H9 (cell line): ENCODE measurements around the gene KANSL3. TPM values are rescaled to one million over a fixed set of nuclear protein-coding genes. Genes with fewer than 3 reads are reported as not detected.

Experiments
- DNase-seq: peaks from one replicate; pipeline ENCODE4 v3.0.0-alpha.2; 2017
- H2AFZ ChIP-seq: one replicate; pipeline ENCODE4 v1.6.1; 2013; ENCODE audit warnings: mild to moderate bottlenecking, low read length, control low read depth, moderate library complexity
- H2AK5ac ChIP-seq: 2 replicates; pipeline ENCODE4 v1.6.1; 2013; ENCODE audit warnings: low read length, control low read depth, mixed read lengths; ENCODE audit not compliant: insufficient read length
- H2BK120ac ChIP-seq: one replicate; pipeline ENCODE4 v1.6.1; 2013; ENCODE audit warnings: low read depth, mild to moderate bottlenecking, low read length, control low read depth, inconsistent platforms; ENCODE audit not compliant: poor library complexity, severe bottlenecking
- H2BK12ac ChIP-seq: 2 replicates; pipeline ENCODE4 v1.6.1; 2013; ENCODE audit warnings: low read length, control low read depth, mixed read lengths, low read depth; ENCODE audit not compliant: insufficient read length
- H2BK15ac ChIP-seq: 2 replicates; pipeline ENCODE4 v1.6.1; 2013; ENCODE audit warnings: low read depth, low read length, control low read depth
- H2BK20ac ChIP-seq: one replicate; pipeline ENCODE4 v1.6.1; 2013; ENCODE audit warnings: low read depth, mild to moderate bottlenecking, low read length, control low read depth, inconsistent platforms; ENCODE audit not compliant: poor library complexity, severe bottlenecking
- H2BK5ac ChIP-seq: 2 replicates; pipeline ENCODE4 v1.6.1; 2013; ENCODE audit warnings: low read length, control low read depth, mixed read lengths; ENCODE audit not compliant: insufficient read length
- H3K14ac ChIP-seq: 2 replicates; pipeline ENCODE4 v1.6.1; 2013; ENCODE audit warnings: low read length, control low read depth; ENCODE audit not compliant: insufficient read depth
- H3K18ac ChIP-seq: 2 replicates; pipeline ENCODE4 v1.6.1; 2013; ENCODE audit warnings: low read depth, mild to moderate bottlenecking, mixed read lengths, low read length, control low read depth; ENCODE audit not compliant: insufficient read length
- H3K23ac ChIP-seq: 2 replicates; pipeline ENCODE4 v1.6.1; 2013; ENCODE audit warnings: low read length, control low read depth, mixed read lengths, low read depth; ENCODE audit not compliant: insufficient read length
- H3K23me2 ChIP-seq: 2 replicates; pipeline ENCODE4 v1.6.1; 2013; ENCODE audit warnings: low read depth, mild to moderate bottlenecking, mixed read lengths, low read length, control low read depth; ENCODE audit not compliant: insufficient read length, poor library complexity, severe bottlenecking
- H3K27ac ChIP-seq: 2 replicates; pipeline ENCODE4 v1.5.1; 2013; ENCODE audit warnings: low read length, control low read depth, mixed read lengths, low read depth; ENCODE audit not compliant: insufficient read length
- H3K27me3 ChIP-seq: 2 replicates; pipeline ENCODE4 v1.6.1; 2013; ENCODE audit warnings: low read length, control low read depth, inconsistent platforms; ENCODE audit not compliant: insufficient read depth
- H3K4ac ChIP-seq: 2 replicates; pipeline ENCODE4 v1.6.1; 2013; ENCODE audit warnings: low read depth, mild to moderate bottlenecking, control low read depth, inconsistent platforms, low read length, moderate library complexity
- H3K4me1 ChIP-seq: 2 replicates; pipeline ENCODE4 v1.6.1; 2013; ENCODE audit warnings: low read length, control low read depth, inconsistent platforms; ENCODE audit not compliant: insufficient read depth
- H3K4me2 ChIP-seq: 2 replicates; pipeline ENCODE4 v1.6.1; 2013; ENCODE audit warnings: low read length, control low read depth, mixed read lengths; ENCODE audit not compliant: insufficient read length, insufficient read depth
- H3K56ac ChIP-seq: 2 replicates; pipeline ENCODE4 v1.6.1; 2013; ENCODE audit warnings: low read depth, mild to moderate bottlenecking, mixed read lengths, low read length, control low read depth; ENCODE audit not compliant: insufficient read length
- H3K79me1 ChIP-seq: 2 replicates; pipeline ENCODE4 v1.6.1; 2013; ENCODE audit warnings: low read depth, mild to moderate bottlenecking, moderate library complexity, low read length, control low read depth, inconsistent platforms; ENCODE audit not compliant: insufficient read depth, poor library complexity, severe bottlenecking
- H3K79me2 ChIP-seq: 2 replicates; pipeline ENCODE4 v1.6.1; 2013; ENCODE audit warnings: low read length, control low read depth, inconsistent platforms; ENCODE audit not compliant: insufficient read depth
- H3K9ac ChIP-seq: 2 replicates; pipeline ENCODE4 v1.6.1; 2013; ENCODE audit warnings: low read length, control low read depth, mixed read lengths; ENCODE audit not compliant: insufficient read length; ENCODE audit errors: extremely low read depth
- H3K9me3 ChIP-seq: one replicate; pipeline ENCODE4 v1.6.1; 2013; ENCODE audit warnings: low read depth, low read length, inconsistent platforms; ENCODE audit not compliant: control insufficient read depth
- H3T11ph ChIP-seq: one replicate; pipeline ENCODE4 v1.6.1; 2013; ENCODE audit warnings: mild to moderate bottlenecking, low read length, control low read depth, inconsistent platforms
- H4K20me1 ChIP-seq: one replicate; pipeline ENCODE4 v1.6.1; 2013; ENCODE audit not compliant: control insufficient read depth, insufficient read length, insufficient read depth
- H4K5ac ChIP-seq: 2 replicates; pipeline ENCODE4 v1.6.1; 2013; ENCODE audit warnings: low read depth, mild to moderate bottlenecking, mixed read lengths, low read length, control low read depth; ENCODE audit not compliant: insufficient read length
- H4K8ac ChIP-seq: replicated peaks from 2 replicates; pipeline ENCODE4 v1.6.1; 2013; ENCODE audit warnings: low read length, control low read depth, mixed read lengths, low read depth; ENCODE audit not compliant: insufficient read length
- H4K91ac ChIP-seq: 2 replicates; pipeline ENCODE4 v1.6.1; 2013; ENCODE audit warnings: low read depth, mild to moderate bottlenecking, moderate library complexity, mixed read lengths, low read length, control low read depth; ENCODE audit not compliant: insufficient read length
- H3K27ac Mint-ChIP-seq, 3 experiments: 2 replicates in 2 of 3; 3 replicates in 1 of 3; pipeline ENCODE4 v1.8.0; 2020 to 2021; ENCODE audit warnings: mixed read lengths in 3 of 3, mild to moderate bottlenecking in 1 of 3, moderate library complexity in 1 of 3
- H3K27me3 Mint-ChIP-seq: 2 replicates; pipeline ENCODE4 v1.8.0; 2021; ENCODE audit warnings: low read depth, mild to moderate bottlenecking, moderate library complexity, mixed read lengths
- H3K36me3 Mint-ChIP-seq, 3 experiments: 2 replicates in 2 of 3; 3 replicates in 1 of 3; pipeline ENCODE4 v1.8.0; 2020 to 2021; ENCODE audit warnings: low read depth in 3 of 3, mixed read lengths in 3 of 3; ENCODE audit not compliant: insufficient read depth in 1 of 3
- H3K4me1 Mint-ChIP-seq, 2 experiments: 2 replicates each; pipeline ENCODE4 v1.8.0; 2020; ENCODE audit warnings: mixed read lengths in 2 of 2
- H3K4me3 Mint-ChIP-seq, 2 experiments: 2 replicates in 1 of 2; 3 replicates in 1 of 2; pipeline ENCODE4 v1.8.0; 2020 to 2021; ENCODE audit warnings: mild to moderate bottlenecking in 2 of 2, mixed read lengths in 2 of 2, moderate library complexity in 1 of 2
- H3K9me3 Mint-ChIP-seq, 2 experiments: 2 replicates in 1 of 2; 3 replicates in 1 of 2; pipeline ENCODE4 v1.8.0; 2020; ENCODE audit warnings: mild to moderate bottlenecking in 2 of 2, mixed read lengths in 2 of 2, moderate library complexity in 1 of 2
- CTCF ChIP-seq: fragments of 200-600 bp; sonication (generic); conservative IDR thresholded peaks from 3 replicates; pipeline ENCODE4 v1.8.0; 2021; ENCODE audit warnings: antibody characterized with exemption, mild to moderate bottlenecking
- WGBS: extraction: QIAGEN DNeasy Blood & Tissue Kit; methylation state at CpG from one replicate; pipeline ENCODE4 v1.1.7; 2013; ENCODE audit warnings: missing lambda C conversion rate, low lambda C conversion rate, mixed read lengths; ENCODE audit not compliant: insufficient read length; ENCODE audit errors: extremely low coverage; 5-methylcytosine and 5-hydroxymethylcytosine counted together
- total RNA-seq: library from RNA; stranded (reverse); gene quantifications from 2 replicates; pipeline ENCODE4 v1.2.1, GENCODE V29; 2021

KANSL3 gene
- total RNA-seq, 1 experiment from 2014 or later = 35.7 TPM

DNA sequence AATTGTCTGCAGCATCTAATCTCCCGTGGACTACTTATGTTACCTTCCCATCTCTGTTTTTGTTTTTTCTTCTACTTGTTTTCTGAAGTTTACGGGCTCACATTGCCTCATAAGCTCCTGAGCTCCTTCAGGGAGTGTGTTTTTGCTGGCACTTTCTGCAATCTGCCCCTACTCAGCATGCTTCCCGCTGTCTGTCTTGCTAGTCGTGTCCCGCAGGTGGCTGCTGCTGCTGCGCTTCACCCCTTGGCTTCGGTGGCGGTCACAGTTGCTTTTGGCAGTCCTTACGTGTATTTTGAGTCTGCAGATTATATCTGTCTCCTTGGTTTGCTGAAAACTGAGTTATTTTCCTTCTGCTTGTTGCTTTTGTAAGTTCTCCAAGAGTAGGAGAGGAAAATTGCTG lies 41.7 kb upstream of the KANSL3 start:
- H3K9ac ChIP-seq = no peak overlapping the region
- H3K9me3 ChIP-seq = no peaks in the 10 kb centered on the region
- H2AFZ ChIP-seq = no peak overlapping the region
- no peak overlapping the region for H2BK120ac ChIP-seq
- H3K4me2 ChIP-seq = no peak overlapping the region
- no peaks in the 10 kb centered on the region; the same call in 1 of the 2 replicates for H3K27me3 Mint-ChIP-seq
- H3K4me3 Mint-ChIP-seq = no peak overlapping the region
- H3K27ac ChIP-seq = no peak overlapping the region
- H2BK20ac ChIP-seq = no peak overlapping the region
- H3K4ac ChIP-seq = no peak overlapping the region
- no peaks in the 10 kb centered on the region for H3K27me3 ChIP-seq
- no peaks in the 10 kb centered on the region for H3K9me3 Mint-ChIP-seq
- H3K4me1 ChIP-seq = no peaks in the 10 kb centered on the region
- no peaks in the 10 kb centered on the region for H3K23me2 ChIP-seq
- no peak overlapping the region for H3K27ac Mint-ChIP-seq
- H4K8ac ChIP-seq = no peak overlapping the region
- peaks cover 10 to 11% of the 10 kb centered on the region in 2 experiments for H3K4me1 Mint-ChIP-seq
- no CpG with 5 or more reads among the region's 9 CpGs for WGBS
- H3K23ac ChIP-seq = no peak overlapping the region
- no peak overlapping the region for H2BK15ac ChIP-seq
- no peak overlapping the region for H3K14ac ChIP-seq
- no peak overlapping the region for H3K56ac ChIP-seq
- no peaks in the 10 kb centered on the region for H4K20me1 ChIP-seq
- H3K79me1 ChIP-seq = no peaks in the 10 kb centered on the region
- no peak overlapping the region for H2AK5ac ChIP-seq
- no peak overlapping the region for H3K18ac ChIP-seq
- H2BK5ac ChIP-seq = no peak overlapping the region
- H2BK12ac ChIP-seq = no peak overlapping the region
- no peak overlapping the region for H4K5ac ChIP-seq
- no peak overlapping the region for H3T11ph ChIP-seq
- no peaks in the 10 kb centered on the region for H3K79me2 ChIP-seq
- no peak overlapping the region for H4K91ac ChIP-seq
- DNase-seq = no peak
- no peaks in the 10 kb centered on the region for H3K36me3 Mint-ChIP-seq
- no peak for TF ChIP-seq CTCF
